Inferior parietal cortex (tissue), 1 donor: Measurements from ENCODE around the gene MATN1.

Experiments used
- DNase-seq: peaks from one replicate; pipeline ENCODE4 v3.0.0-alpha.2; 2016; ENCODE audit errors: extremely low spot score

The MATN1 gene

DNA sequence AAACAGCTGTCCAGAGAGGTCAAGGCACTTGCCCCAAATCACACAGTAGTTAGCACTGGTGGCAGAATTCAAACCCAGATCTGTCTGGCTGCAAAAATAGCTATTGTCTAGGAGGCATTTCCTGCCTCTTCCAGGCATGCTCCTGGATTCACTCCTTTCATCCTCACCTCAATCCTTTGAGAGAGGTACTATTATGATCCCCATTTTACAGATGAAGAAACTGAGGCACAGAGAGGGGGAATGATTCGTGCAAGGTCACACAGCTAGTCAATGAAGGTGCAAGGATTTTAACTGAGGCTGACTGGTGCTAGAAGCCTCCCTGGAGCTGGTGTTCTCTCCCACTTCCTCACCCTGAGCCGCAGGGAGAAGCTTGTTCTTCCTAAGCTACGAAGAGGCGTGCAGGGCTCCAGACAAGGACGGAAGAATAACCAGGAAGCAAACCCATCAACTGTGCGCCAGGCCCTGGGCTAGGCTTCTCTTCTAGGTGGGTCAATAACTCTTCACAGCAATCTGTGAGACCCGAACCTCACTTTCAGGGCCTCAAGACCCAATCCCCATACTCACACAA lies 34.8 kb upstream of the MATN1 start:
- DNase-seq = no peak

- DNase-seq = no peak
These were observed 34.2 kb upstream of the MATN1 start, which contains the start of gene LAPTM5 for GRCh38 chr1:30757352-30758120. Gene LAPTM5, minus strand, starts transcription at chr1:30757774. Its CDS starts 29 bp downstream, at chr1:30757745.

DNA sequence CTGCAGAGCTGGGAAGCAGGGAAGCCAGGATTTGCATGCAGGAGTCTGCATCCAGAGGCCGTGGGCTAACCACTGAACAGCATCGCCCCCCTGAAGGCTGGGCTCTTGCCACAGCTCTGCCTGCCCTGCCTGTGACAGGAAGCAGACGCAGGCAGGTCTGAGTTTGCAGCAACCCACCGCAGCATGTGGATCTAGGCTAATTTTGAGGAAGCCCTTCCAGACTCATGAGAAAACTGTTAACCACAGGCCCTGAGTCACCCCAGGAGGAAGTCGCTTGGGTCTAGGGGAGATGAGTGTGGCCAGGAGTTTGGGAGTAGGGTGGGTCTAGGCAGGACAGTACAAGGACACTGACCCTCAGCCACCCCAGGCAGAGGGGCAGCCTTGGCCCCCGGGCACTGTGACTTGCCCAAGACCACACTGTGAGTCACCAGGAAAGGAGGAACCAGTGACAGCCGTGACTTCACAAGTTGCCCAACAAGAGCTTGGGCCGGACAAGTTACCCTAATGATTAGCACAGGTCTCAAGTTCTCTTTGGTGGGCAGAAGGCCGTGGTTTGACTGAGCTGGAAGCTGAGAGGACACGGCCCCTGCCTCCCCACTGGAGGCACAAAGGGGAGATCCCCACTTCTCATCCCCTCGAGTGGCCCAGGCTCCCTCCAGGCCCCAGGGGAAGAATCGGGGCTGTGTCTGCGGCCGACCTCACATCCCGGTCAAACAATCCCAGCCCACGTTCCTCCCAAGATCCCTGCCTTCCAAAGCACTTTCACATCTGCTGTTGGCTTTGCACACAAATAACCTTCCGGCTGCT lies 33.4 kb upstream of the MATN1 start:
- DNase-seq = peak; percentile 52

DNA sequence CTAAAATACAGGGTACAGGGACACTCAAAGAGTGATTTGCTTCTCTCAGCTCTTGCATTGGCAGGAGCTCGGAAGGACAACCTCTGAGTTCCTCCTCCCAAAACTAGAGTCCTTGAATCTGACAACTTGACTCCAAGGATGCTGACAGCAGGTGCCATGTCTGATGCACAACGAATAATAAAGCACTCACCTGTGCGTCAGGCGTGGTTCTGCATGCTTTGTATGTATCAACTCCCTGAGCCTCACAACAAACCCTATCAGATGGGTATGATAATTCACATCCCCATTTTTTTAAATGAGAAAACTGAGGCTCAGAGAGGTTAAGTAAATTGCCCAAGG lies 32.8 kb upstream of the MATN1 start:
- DNase-seq = no peak

DNA sequence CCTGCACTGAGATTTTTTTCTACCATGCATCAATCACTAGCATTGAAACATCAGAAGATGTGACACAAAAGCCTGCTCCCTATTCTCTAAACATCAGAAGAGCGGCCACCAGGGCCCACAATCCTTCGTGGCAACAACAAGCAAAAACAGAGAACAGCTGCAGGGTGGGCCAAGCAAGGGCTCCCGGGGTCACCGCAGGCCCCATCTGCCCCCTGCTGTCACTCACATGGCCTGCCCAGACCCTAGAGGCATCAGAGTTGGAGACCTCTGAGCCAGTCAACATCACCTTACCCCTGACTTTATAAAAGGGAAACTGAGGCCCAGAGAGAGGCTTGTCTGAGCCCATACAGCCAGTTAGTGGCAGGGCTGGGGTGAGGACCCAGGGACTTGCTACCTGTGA lies 32.4 kb upstream of the MATN1 start:
- DNase-seq = no peak

DNA sequence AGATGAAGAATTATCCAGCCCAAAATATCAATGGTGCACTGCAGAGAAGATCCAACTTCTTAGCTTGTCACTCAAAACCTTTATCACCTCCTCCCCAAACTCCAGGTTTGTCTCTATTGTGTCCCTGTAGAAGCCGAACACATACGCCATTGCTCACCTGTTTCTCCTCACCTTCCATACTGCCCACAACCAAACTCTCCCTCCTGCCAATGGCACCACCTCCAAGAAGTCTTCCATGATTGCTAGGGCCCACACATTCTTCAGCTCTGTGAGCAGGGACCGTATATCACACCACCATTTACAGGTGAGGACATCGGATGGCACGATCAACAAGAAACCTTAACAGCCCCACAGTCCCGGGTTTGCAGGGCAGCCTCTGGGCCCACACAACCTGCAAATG lies 31.9 kb upstream of the MATN1 start:
- DNase-seq = no peak

DNA sequence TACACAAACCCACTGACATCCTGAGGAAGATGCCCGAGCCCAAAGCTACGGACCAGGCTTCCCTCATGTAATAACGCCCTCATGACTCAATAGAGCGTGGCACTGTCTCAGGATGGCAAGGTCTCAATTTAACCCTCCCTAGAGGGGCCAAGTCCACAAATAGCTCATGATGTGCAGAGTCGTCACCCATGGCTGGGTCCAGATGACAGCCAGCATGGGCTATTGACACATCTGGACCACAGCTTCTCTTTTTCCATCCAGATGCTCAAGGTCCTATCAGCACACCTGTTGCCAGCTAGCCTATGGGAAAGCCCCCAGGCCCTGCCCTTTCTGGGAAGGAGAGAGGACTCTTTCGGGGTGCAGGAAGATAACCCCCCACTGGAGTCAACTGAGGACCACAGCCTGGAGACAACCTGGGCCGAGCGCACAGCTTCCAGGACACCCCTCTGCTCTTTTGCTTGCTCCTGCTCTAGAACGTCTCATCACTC lies 31.3 kb upstream of the MATN1 start:
- DNase-seq = no peak

GRCh38 chr1:30753660-30754123 lies 30.3 kb upstream of the MATN1 start:
- DNase-seq = no peak

DNA sequence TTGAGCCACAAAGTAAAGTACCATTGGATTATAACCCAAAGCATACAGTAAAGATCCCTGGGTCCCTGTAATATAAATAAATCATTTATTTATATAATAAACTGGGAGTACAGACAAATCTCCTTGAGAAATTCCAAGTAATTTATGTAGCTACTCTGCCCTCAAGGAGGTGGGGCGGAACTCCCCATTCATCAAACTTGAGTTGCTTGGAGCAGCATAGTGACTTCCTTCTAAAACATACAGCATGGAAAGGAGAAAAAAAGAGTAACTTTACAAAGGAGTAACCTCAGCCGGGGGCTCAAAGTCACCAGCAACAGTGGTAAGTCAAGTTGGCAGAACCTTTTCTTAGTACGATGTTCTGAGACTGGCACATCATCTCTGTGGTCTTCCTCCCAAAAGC lies 29.7 kb upstream of the MATN1 start:
- no peak for DNase-seq

- DNase-seq = no peak
These were observed 29.2 kb upstream of the MATN1 start for GRCh38 chr1:30752651-30752908.

DNA sequence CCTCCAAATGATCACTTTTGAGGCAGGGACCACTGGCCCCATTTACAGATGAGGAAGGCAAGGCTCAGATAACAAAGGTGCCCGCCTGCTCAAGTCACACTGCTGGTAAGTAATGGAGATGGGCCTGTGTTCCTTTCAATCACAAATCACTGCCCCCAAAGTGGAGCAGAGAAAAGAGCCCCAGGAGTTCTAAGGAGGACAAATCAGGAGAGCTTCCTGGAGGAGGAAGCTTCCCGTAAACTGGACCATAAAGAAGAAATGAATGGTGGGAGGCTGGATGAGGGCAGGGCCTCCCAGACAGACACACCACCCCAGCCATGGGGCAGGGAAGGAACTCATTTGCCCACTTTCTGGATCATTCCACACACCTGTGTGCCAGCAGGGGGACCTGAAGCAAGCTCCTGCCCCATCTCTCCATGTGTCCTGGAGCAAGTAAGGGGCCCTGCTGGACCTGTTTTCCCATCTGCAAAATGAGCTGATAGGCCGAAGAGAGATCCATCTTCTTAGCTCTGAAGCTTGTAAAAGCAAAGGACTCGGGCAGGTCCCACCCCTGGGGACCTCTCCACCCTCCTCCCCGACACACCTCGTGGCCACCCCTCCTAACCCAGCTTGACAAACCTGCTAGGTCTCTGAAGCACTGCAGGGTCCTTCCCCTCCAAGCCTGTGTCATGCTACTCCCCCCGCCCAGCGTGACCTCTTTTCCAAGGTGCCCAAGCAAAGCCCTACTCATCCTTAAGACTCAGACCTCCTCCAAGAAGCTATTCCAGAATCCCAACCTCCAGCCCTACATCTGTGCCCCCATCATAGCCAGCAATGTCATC lies 28.7 kb upstream of the MATN1 start:
- no peak for DNase-seq

GRCh38 chr1:30750731-30751291 lies 27.4 kb upstream of the MATN1 start:
- DNase-seq = no peak

DNA sequence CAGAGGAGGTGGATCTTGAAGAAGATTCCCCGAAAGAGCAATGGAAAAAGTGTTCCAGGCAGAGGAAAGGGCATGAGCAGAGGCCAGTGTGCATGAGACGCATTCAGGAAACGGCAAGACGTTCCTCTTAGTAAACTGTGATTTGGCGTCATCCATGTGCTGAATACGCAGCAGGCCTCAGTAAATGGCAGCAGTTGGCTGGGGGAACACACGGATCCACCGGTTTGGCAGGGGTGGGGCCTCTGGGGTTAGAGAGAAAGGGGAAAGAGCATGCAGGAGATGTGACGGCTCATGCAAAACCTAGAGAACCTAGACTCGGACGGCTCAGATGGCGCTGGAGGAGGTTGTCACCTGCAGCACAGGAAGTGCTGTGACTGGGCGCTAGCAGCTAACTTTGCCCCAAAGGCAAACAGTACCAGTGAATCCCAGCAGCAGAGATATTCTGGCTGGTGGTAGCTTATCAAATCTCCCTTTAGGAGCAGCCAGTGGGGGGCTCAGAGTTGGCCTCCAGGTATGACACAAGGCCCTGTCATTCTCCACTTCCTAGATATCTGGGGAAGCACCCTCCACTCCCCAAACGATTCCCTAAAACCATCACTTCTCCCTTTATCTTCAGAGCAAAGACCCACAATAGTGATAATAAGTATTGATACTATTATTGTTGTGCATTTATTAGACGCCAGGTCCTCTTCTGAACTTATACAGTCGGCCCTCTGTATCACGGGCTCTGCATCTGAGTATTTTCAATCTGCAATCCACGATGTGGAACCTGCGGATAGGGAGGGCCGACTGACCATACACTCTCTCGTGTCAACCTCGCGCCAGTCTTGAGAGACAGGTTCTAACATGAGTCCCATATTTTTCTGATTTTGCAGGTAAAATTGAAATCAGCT lies 26.6 kb upstream of the MATN1 start:
- DNase-seq = no peak

DNA sequence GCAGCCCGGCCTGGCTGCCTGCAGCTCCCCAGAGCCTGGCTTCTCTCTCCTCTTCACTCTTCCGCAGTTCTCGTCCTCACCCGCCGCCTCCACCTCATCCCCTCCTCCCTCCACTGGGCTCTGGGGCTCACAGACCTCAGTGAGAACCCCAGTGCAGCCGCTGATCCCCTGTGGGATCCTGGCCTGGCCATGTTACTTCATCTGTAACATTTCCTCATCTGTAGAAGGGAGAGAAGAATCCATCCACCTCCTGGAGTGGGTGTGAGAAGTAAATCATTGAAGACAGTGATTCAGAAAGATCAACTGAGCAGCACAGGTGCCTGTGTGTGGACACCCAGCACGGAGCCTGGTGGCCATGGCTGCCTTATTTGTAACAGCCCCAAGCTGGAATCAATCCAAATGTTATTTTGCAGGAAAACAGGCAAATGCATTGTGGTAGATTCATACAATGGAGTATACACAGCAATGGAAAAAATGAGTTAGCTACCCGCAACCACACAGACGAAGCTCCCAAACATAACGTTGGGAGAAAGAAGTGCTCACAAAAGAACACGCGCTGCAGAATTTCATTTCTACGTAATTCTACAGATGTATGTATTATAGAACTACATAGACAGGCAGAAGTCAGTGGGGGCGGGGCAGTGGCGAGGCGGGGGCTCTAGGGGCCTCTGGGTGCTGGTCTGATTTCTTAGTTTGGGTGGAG lies 25.5 kb upstream of the MATN1 start:
- peak; percentile 69 for DNase-seq

GRCh38 chr1:30748098-30748698 lies 24.8 kb upstream of the MATN1 start:
- no peak for DNase-seq

- DNase-seq = no peak
These were observed 23.9 kb upstream of the MATN1 start for GRCh38 chr1:30747033-30748008.

GRCh38 chr1:30746212-30747032 lies 23.0 kb upstream of the MATN1 start:
- DNase-seq = no peak

DNA sequence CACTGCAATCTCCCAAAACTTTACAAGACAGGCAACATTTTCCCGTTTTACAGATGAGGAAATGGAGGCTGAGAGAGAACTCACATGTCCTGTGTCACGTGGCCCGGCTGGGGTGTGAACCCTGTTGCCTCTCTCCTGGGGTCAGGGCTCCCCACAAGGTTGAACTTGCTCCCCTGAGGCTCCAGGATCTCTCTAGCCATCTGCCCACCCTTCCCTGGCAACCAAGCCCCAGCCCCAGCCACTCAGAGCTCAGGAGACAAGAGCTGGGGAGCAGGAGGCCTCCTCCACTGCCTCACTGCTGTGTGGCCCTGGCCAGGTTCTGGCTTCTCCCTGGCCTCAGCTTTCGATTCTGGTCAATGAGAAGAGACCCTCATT lies 22.4 kb upstream of the MATN1 start:
- no peak for DNase-seq
